Measurements from ENCODE around the gene CYP4X1. TPM values are rescaled to one million over a fixed set of nuclear protein-coding genes. Genes with fewer than 3 reads are reported as not detected.
A peak's percentile ranks its signal among the peaks of the same experiment; 100 is the strongest.
"Not testable (repeated sequence)": the region's sequence is repeated elsewhere in the genome, so short reads cannot be mapped to it uniquely, and the experiment has no call there.

Gene CYP4X1
- 100 to 1,000 TPM in 1 of 3 donors, 10 to 100 TPM in 2; 32.6 to 307 (median 46.8) TPM for total RNA-seq

- intact Hi-C loops (cut with DNase I; ENCODE audit: low total_unique reads), result no loop called here
- Histone ChIP-seq H3K36me3 (no peaks in the 10 kb centered on the region), H3K27ac (peak within 1 kb of the TSS in 1 of 2 donors; percentile 73), H3K4me1 (peaks cover 0 to 3% of the 10 kb centered on the region in 2 donors), H3K4me3 (peak within 1 kb of the TSS; percentile 33 to 64 (median 47)), H3K27me3 (no peaks in the 10 kb centered on the region), H3K9me3 (no peaks in the 10 kb centered on the region)
- no peak for DNase-seq (ENCODE audit: low spot score in 2 of 2)
- TF ChIP-seq POLR2AphosphoS5 (IDR thresholded peaks at IDR 0.05), result no peak
- TF ChIP-seq CTCF (IDR thresholded peaks at IDR 0.05), result no peak
- no peak for TF ChIP-seq POLR2A (IDR thresholded peaks at IDR 0.05)
These were observed at the start of gene CYP4X1 for GRCh38 chr1:47023268-47024140. Gene CYP4X1, plus strand, starts transcription at chr1:47023669. Its CDS starts 149 bp downstream, at chr1:47023818.

GRCh38 chr1:46983166-46983829 lies 40.2 kb upstream of the CYP4X1 start:
- Histone ChIP-seq H3K4me1 (no peaks in the 10 kb centered on the region), H3K27ac (no peak overlapping the region), H3K36me3 (no peaks in the 10 kb centered on the region), H3K9me3 (peaks cover 0 to 10% of the 10 kb centered on the region in 2 donors), H3K27me3 (peaks cover 0 to 9% of the 10 kb centered on the region in 2 donors), H3K4me3 (no peak overlapping the region)
- TF ChIP-seq POLR2A (IDR thresholded peaks at IDR 0.05) (no peak), CTCF (IDR thresholded peaks at IDR 0.05) (no peak), POLR2AphosphoS5 (IDR thresholded peaks at IDR 0.05) (no peak)
- DNase-seq (ENCODE audit: low spot score in 2 of 2), result no peak
- intact Hi-C loops (cut with DNase I; ENCODE audit: low total_unique reads), result no loop called here

- H3K27me3 ChIP-seq, result peaks cover 0 to 9% of the 10 kb centered on the region in 2 donors
- DNase-seq (ENCODE audit: low spot score in 2 of 2), result no peak
- TF ChIP-seq POLR2AphosphoS5 (IDR thresholded peaks at IDR 0.05) (no peak), CTCF (IDR thresholded peaks at IDR 0.05) (no peak), POLR2A (IDR thresholded peaks at IDR 0.05) (no peak)
- intact Hi-C loops (cut with DNase I; ENCODE audit: low total_unique reads), result no loop called here
- no peak overlapping the region for H3K27ac ChIP-seq
- H3K9me3 ChIP-seq, result peaks cover 0 to 8% of the 10 kb centered on the region in 2 donors
- no peaks in the 10 kb centered on the region for H3K36me3 ChIP-seq
- no peaks in the 10 kb centered on the region for H3K4me1 ChIP-seq
- H3K4me3 ChIP-seq, result no peak overlapping the region
These were observed 39.5 kb upstream of the CYP4X1 start for GRCh38 chr1:46983830-46984586.

GRCh38 chr1:46990541-46990940 lies 32.9 kb upstream of the CYP4X1 start:
- H3K27ac ChIP-seq; H3K36me3 ChIP-seq; H3K27me3 ChIP-seq; H3K4me3 ChIP-seq; DNase-seq (ENCODE audit: low spot score in 2 of 2); H3K4me1 ChIP-seq; intact Hi-C loops (cut with DNase I; ENCODE audit: low total_unique reads); H3K9me3 ChIP-seq: not testable (repeated sequence)

GRCh38 chr1:46991083-46991923 lies 32.2 kb upstream of the CYP4X1 start:
- Histone ChIP-seq H3K27ac (no peak overlapping the region), H3K4me1 (no peaks in the 10 kb centered on the region), H3K27me3 (no peaks in the 10 kb centered on the region), H3K4me3 (no peak overlapping the region), H3K9me3 (no peaks in the 10 kb centered on the region), H3K36me3 (no peaks in the 10 kb centered on the region)
- no peak for DNase-seq (ENCODE audit: low spot score in 2 of 2)
- intact Hi-C loops (cut with DNase I; ENCODE audit: low total_unique reads), result no loop called here
- TF ChIP-seq CTCF (IDR thresholded peaks at IDR 0.05) (peak in 2 of 3 donors; percentile 11 to 20), POLR2A (IDR thresholded peaks at IDR 0.05) (no peak), POLR2AphosphoS5 (IDR thresholded peaks at IDR 0.05) (no peak)
